ENCODE measurements around the gene GRM8.

GRM8 gene

GRCh38 chr7:126818393-126819196 is 434.1 kb downstream of the GRM8 start:
- no peak for DNase-seq (ENCODE audit: low read depth in 3 of 3)

- no peak for DNase-seq (ENCODE audit: low read depth in 3 of 3)
Observed at GRCh38 chr7:126809188-126809587, 443.6 kb downstream of the GRM8 start.

GRCh38 chr7:126806614-126807013 is 446.1 kb downstream of the GRM8 start:
- DNase-seq (ENCODE audit: low read depth in 3 of 3), result no peak

GRCh38 chr7:126805351-126805750 is 447.4 kb downstream of the GRM8 start:
- DNase-seq (ENCODE audit: low read depth in 3 of 3), result no peak

GRCh38 chr7:126804604-126805003 is 448.1 kb downstream of the GRM8 start:
- no peak for DNase-seq (ENCODE audit: low read depth in 3 of 3)

- DNase-seq (ENCODE audit: low read depth in 3 of 3), result no peak
Observed at GRCh38 chr7:126803990-126804389, 448.8 kb downstream of the GRM8 start.

- DNase-seq (ENCODE audit: low read depth in 3 of 3), result peak in 2 of 3 donors; percentile 10 to 12
Observed at GRCh38 chr7:126803060-126803665, 449.6 kb downstream of the GRM8 start.

- no peak for DNase-seq (ENCODE audit: low read depth in 3 of 3)
Observed at GRCh38 chr7:126801733-126802132, 451.0 kb downstream of the GRM8 start.

- DNase-seq (ENCODE audit: low read depth in 3 of 3), result no peak
Observed at GRCh38 chr7:126799541-126799940, 453.2 kb downstream of the GRM8 start.

- no peak for DNase-seq (ENCODE audit: low read depth in 3 of 3)
Observed at GRCh38 chr7:126792521-126792920, 460.2 kb downstream of the GRM8 start.

GRCh38 chr7:126791306-126791705 is 461.4 kb downstream of the GRM8 start:
- no peak for DNase-seq (ENCODE audit: low read depth in 3 of 3)

- DNase-seq (ENCODE audit: low read depth in 3 of 3), result no peak
Observed at GRCh38 chr7:126790763-126791162, 462.0 kb downstream of the GRM8 start.

- no peak for DNase-seq (ENCODE audit: low read depth in 3 of 3)
Observed at GRCh38 chr7:126783613-126784012, 469.1 kb downstream of the GRM8 start.

- DNase-seq (ENCODE audit: low read depth in 3 of 3), result no peak
Observed at GRCh38 chr7:126780993-126781392, 471.7 kb downstream of the GRM8 start.

GRCh38 chr7:126778101-126778500 is 474.6 kb downstream of the GRM8 start:
- no peak for DNase-seq (ENCODE audit: low read depth in 3 of 3)

- DNase-seq (ENCODE audit: low read depth in 3 of 3), result no peak
Observed at GRCh38 chr7:126776498-126776897, 476.2 kb downstream of the GRM8 start.

GRCh38 chr7:126774077-126774476 is 478.7 kb downstream of the GRM8 start:
- no peak for DNase-seq (ENCODE audit: low read depth in 3 of 3)

GRCh38 chr7:126768836-126769235 is 483.9 kb downstream of the GRM8 start:
- no peak for DNase-seq (ENCODE audit: low read depth in 3 of 3)

GRCh38 chr7:126760914-126761577 is 491.7 kb downstream of the GRM8 start:
- DNase-seq (ENCODE audit: low read depth in 3 of 3), result no peak

GRCh38 chr7:126755381-126755780 is 497.4 kb downstream of the GRM8 start:
- no peak for DNase-seq (ENCODE audit: low read depth in 3 of 3)

- DNase-seq (ENCODE audit: low read depth in 3 of 3), result no peak
Observed at GRCh38 chr7:126750207-126750911, 502.4 kb downstream of the GRM8 start.

- DNase-seq (ENCODE audit: low read depth in 3 of 3), result no peak
Observed at GRCh38 chr7:126728967-126729366, 523.8 kb downstream of the GRM8 start.
